Measurements from ENCODE around the gene ZBTB46. TPM values are rescaled to one million over a fixed set of nuclear protein-coding genes. Genes with fewer than 3 reads are reported as not detected.

ZBTB46 gene
- total RNA-seq, 2 donors from 2014 or later, result 9.3 to 9.9 TPM

DNA sequence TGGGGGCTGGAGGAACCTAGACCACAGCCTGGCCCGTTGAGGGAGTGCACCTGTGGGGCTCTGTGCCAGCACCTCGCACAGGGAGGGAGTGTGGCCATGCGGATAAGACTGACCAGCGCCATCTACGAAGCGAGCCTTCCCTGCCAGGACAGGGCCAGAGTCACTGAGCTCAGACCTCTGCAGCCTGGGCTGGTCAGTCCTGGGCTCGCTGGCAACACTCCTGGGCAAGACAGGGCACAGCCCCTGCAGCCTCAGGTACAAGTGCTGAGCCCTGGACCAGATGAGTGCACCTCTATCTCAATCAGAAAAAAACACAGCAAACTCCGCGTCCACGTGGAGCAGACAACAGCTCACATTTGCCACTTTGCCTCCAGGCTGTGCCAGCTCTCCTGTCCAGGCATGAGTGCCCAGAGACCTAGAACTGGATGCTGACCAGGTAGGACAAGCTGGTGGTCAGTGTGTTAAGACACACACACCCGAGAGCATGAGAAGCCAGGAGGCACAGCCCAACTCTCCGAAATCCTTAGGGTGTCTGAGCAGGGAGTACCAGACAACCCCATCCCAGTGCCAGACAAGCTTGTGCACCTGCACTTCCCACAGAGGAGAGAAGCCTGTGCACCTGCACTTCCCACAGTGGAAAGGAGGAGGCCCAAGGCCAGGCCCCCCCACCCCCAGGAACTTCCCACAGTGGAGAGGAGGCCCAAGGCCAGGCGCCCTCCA, 128.2 kb downstream of the ZBTB46 start:
- H3K4me1 ChIP-seq (ENCODE audit: control insufficient read depth in 1 of 2, low read depth in 2 of 2), result peaks cover 28 to 35% of the 10 kb centered on the region in 2 donors

DNA sequence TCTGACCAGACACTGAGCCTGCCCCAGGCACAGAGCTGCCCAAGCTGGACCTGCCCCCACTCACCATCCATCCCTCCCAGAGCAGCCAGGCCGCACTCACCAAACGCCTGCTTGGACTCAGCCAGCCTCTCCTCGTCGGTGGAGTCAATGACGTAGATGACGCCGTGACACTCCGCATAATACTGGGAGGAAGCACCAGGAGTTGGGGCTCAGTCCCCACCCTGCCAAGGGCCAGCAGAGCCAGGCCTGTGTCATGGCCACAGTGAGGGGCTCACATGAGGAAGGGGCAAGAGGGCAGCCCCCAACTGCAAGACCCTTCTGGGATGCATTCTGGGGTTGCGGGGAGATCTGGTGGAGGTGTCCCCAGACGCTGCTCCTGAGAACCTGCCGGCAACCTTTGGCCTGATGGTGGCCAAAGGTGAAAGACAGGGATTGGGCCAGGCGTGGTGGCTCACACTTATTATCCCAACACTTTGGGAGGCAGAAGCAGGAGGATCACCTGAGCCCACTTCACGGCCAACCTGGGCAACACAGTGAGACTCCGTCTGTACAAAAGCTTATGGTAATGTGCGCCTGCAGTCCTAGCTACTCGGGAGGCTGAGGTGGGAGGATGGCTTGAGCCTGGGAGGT, 128.9 kb downstream of the ZBTB46 start:
- H3K4me3 ChIP-seq, result no peak overlapping the region
- H3K27me3 ChIP-seq (replicated peaks; ENCODE audit: insufficient read depth), result no peaks in the 10 kb centered on the region
- ATAC-seq (ENCODE audit: insufficient number of reproducible peaks, low FRiP score, low read depth) (no peak), DNase-seq (ENCODE audit: low spot score) (no peak)
- H3K36me3 ChIP-seq, result peaks cover 25% of the 10 kb centered on the region
- H3K9me3 ChIP-seq, result no peaks in the 10 kb centered on the region
- peaks cover 31 to 42% of the 10 kb centered on the region in 2 donors for H3K4me1 ChIP-seq (ENCODE audit: control insufficient read depth in 1 of 2, low read depth in 2 of 2)
- TF ChIP-seq, protein P1, sequence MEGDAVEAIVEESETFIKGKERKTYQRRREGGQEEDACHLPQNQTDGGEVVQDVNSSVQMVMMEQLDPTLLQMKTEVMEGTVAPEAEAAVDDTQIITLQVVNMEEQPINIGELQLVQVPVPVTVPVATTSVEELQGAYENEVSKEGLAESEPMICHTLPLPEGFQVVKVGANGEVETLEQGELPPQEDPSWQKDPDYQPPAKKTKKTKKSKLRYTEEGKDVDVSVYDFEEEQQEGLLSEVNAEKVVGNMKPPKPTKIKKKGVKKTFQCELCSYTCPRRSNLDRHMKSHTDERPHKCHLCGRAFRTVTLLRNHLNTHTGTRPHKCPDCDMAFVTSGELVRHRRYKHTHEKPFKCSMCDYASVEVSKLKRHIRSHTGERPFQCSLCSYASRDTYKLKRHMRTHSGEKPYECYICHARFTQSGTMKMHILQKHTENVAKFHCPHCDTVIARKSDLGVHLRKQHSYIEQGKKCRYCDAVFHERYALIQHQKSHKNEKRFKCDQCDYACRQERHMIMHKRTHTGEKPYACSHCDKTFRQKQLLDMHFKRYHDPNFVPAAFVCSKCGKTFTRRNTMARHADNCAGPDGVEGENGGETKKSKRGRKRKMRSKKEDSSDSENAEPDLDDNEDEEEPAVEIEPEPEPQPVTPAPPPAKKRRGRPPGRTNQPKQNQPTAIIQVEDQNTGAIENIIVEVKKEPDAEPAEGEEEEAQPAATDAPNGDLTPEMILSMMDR (IDR thresholded peaks at IDR 0.05), result no peak
- H3K27ac ChIP-seq, result no peak overlapping the region

More for the DNA sequence above, 128.2 kb downstream of the ZBTB46 start:
- Histone ChIP-seq H3K27me3 (replicated peaks; ENCODE audit: insufficient read depth) (no peaks in the 10 kb centered on the region), H3K4me3 (no peak overlapping the region), H3K36me3 (peaks cover 25% of the 10 kb centered on the region), H3K27ac (no peak overlapping the region), H3K9me3 (no peaks in the 10 kb centered on the region)
- TF ChIP-seq, protein P1 (IDR thresholded peaks at IDR 0.05), result no peak
- no peak for ATAC-seq (ENCODE audit: insufficient number of reproducible peaks, low FRiP score, low read depth)
- no peak for DNase-seq (ENCODE audit: low spot score)

- TF ChIP-seq, protein P1 (IDR thresholded peaks at IDR 0.05), result no peak
- peaks cover 30 to 42% of the 10 kb centered on the region in 2 donors for H3K4me1 ChIP-seq (ENCODE audit: control insufficient read depth in 1 of 2, low read depth in 2 of 2)
- H3K27me3 ChIP-seq (replicated peaks; ENCODE audit: insufficient read depth), result no peaks in the 10 kb centered on the region
- peaks cover 25% of the 10 kb centered on the region for H3K36me3 ChIP-seq
- ATAC-seq (ENCODE audit: insufficient number of reproducible peaks, low FRiP score, low read depth), result no peak
- no peak for DNase-seq (ENCODE audit: low spot score)
- no peak overlapping the region for H3K4me3 ChIP-seq
- H3K27ac ChIP-seq, result no peak overlapping the region
- H3K9me3 ChIP-seq, result no peaks in the 10 kb centered on the region
These were observed 129.6 kb downstream of the ZBTB46 start for GRCh38 chr20:63701329-63702035.

GRCh38 chr20:63701051-63701328, 130.1 kb downstream of the ZBTB46 start:
- TF ChIP-seq, protein P1 (IDR thresholded peaks at IDR 0.05), result no peak
- ATAC-seq (ENCODE audit: insufficient number of reproducible peaks, low FRiP score, low read depth) (no peak), DNase-seq (ENCODE audit: low spot score) (no peak)
- H3K27ac ChIP-seq, result no peak overlapping the region
- H3K4me3 ChIP-seq, result no peak overlapping the region
- H3K27me3 ChIP-seq (replicated peaks; ENCODE audit: insufficient read depth), result no peaks in the 10 kb centered on the region
- peaks cover 25 to 42% of the 10 kb centered on the region in 2 donors for H3K4me1 ChIP-seq (ENCODE audit: control insufficient read depth in 1 of 2, low read depth in 2 of 2)
- no peaks in the 10 kb centered on the region for H3K9me3 ChIP-seq
- peaks cover 23% of the 10 kb centered on the region for H3K36me3 ChIP-seq
